HG03342 (cell line): Measurements from ENCODE around the gene SRGAP2B.
"Not testable (repeated sequence)": the region's sequence is repeated elsewhere in the genome, so short reads cannot be mapped to it uniquely, and the experiment has no call there.

Experiments used
- ATAC-seq: cut with Tn5 transposase; IDR thresholded peaks from one replicate; pipeline ENCODE4 v1.9.1; 2021; ENCODE audit warnings: mild to moderate bottlenecking, moderate library complexity; ENCODE audit not compliant: unreplicated experiment

The SRGAP2B gene

DNA sequence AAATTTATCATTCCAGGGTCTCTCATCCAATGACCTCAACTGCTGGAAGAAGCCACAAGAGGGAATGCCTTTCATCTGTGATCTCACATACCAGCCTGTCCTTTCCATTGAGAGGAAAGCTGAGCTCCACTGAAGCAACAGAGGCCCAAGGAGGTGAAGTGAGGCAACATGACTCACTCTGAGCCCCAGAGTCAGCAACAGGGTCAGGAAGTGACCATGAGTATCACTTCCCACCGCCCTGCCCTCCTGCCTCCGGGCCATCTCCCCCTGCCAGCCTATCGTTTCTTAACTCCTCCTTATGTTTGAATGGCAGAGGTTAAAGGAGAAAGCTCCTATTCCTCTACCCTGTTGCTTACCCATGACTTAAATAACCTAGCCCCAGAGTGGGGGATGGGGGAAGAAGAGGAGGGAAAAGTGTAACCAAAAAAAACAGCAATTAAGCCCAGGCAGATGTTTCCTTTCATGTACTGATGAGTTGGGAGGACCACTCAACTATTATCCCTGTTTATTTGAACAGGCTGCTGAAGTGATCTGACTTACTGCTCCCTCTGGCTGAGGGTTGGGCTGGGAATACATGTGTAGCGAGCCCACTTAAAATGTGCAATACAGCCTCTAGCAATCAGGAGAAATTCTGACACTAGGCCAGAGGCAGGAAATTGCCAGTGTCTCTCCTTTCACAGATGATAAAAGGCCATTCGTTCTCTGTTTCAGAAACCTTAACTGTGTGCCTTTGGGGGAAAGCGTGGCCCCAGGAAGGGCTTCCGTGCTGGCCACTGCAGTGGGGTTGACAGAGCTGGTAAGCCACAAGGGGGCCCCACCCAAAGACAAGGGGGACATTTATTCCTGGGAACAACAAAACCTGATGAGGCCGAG is 177.7 kb downstream of the SRGAP2B start:
- ATAC-seq, result not testable (repeated sequence)

DNA sequence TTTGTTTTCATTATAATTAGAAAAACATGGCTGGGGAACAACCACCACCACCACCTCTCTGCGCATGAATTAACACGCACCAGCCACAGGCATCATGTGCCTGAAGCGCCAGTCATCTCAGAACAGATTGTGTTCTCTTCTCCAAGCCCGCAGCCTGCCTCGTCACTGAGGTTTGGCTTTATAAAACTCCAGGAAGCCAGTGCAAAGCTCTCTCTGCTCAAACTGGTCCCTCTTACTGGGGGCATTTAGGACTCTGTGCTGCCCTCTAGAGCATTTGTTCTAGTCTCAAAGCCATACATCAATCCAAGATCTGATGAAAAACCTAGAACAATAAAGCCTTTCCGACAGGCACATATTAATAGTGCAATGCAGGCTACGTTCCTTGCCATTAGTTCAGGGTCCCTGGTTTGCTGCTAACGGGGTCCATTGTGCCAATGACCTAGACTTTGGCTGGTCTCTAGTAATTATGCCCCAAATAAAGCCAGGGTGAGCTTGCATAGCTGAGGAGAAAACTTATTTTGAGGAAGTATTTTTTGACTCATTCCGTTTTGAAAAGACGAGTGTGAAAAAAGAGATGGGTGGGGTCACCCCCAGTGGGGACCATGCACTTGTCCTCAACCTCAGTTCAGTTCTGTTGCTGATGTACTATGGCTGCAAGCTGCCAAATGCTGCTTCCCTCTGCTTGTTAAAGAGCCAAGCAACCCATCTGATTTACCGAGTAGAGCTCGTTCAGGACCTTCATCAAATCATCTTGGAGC is 181.0 kb downstream of the SRGAP2B start:
- ATAC-seq, result peak; percentile 75

- not testable (repeated sequence) for ATAC-seq
These were observed 181.7 kb downstream of the SRGAP2B start for GRCh38 chr1:144913458-144913857.

GRCh38 chr1:144910729-144911128 is 184.4 kb downstream of the SRGAP2B start:
- ATAC-seq, result not testable (repeated sequence)

DNA sequence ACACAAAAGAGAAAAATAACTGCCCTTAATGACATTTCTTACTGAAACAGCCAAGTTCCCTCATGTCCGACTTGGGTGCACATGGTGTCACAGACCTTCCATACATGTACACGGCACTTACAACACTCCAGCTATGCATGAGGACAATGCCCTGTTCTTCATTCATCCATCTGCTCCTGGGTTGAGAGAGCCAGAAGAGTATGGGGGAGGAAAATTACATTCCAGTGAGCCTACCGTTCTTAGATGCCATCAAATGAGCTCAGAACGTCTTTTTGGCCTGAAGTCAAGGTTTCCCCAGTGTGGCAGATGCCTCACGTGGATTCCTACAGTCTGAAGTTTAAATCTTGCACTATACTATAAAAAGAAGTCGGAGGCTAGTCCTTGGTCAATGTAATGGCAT is 194.3 kb downstream of the SRGAP2B start:
- not testable (repeated sequence) for ATAC-seq

DNA sequence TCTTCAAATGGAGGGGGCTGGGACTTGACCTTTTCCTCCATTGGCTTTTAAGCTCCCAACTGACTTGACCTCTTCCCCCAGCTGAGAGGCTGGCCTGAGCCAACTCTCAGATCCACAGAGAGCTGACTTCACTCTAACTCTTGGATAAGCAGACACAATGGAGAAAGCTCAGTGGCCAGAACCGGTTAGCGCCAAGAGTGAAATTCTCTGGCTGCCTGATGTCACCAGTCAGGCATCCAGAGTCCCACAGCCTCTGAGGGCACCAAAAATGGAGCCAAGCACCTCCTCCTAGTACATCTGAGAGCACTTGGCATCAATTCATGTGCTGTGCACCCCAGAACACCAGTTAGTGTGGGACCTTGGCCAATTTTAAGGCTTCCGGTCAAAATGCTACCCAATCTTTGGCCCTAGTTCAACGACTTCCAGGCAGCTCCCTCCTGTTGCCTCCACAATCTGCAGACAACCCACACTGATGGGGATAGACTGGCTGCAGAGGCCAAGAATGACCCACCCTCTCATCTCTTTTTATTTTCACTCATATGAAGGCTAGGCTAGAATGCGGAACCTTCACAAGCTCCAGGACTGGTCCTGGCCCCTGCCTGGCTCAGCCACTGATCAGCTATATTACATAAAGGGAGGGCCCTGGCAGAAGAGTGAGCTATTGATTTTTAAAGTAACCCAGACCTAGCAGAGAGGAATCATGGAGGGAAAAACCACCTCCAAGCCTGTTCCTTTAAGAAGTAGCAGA is 200.5 kb downstream of the SRGAP2B start:
- ATAC-seq, result not testable (repeated sequence)

DNA sequence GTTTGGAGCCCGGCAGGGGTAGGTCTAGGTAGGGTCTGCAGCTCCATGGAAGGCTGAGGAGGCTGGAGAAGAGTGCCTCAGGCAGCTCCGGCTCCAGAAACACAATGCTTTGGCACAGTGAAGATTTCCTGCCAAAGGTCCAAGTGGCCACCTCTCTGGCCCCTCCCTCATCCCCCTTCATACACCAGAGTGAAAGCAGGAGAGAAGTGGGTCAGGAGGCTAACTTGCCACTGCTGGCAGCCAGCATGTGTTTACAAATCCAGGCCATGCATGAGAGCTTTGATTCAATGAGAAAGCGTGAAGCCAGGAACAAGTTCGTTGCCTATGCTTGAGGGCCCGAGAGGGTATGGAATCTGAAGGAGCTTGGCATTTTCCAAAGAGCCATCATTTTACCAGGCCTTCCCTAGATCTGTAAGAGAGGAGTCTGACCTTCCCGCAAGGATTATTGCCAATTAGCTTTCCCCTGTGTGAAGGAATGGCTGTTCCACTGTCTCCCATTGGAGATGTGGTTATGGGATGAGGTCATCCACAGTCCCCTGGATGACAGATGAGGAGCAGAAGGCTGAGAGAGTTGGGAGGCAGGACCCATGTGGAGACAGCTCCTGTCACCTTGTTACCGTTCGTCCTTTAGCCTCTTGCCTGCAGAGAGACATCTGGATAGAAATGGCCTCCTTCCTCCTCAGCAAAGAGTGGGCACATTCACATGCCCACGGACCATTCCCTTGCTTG is 201.3 kb downstream of the SRGAP2B start:
- ATAC-seq, result not testable (repeated sequence)

GRCh38 chr1:144893062-144893461 is 202.1 kb downstream of the SRGAP2B start:
- not testable (repeated sequence) for ATAC-seq

DNA sequence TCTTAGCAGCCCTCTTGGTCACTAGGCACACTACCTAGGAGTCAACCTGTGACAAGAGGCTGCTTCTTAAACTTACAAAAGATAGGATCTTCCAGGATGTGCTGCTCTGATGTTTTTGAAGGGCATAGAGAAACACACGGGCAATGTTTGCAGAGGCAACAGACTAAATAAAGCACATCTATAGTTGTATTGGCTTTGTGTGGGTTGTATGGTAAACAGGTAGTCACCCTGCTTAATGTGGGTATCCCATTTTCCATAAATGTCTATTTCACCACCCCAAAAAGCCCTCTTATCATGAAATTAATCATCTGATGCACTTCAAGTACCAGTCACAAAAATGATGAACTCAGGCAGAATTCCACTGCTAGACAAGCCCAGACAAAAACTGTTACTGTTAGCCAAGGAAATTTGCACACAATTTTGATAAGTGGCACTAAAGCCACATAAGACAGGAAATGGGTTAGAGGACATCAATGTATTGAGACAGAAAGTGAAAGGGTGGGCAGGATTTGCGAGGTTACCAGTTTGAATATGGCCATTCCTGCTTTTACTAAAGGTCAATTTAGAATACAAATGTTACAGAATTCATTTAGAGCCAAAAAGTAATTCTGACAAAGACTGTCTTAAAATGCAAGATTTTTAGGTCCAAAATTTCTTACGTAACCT is 205.5 kb downstream of the SRGAP2B start:
- ATAC-seq, result not testable (repeated sequence)

DNA sequence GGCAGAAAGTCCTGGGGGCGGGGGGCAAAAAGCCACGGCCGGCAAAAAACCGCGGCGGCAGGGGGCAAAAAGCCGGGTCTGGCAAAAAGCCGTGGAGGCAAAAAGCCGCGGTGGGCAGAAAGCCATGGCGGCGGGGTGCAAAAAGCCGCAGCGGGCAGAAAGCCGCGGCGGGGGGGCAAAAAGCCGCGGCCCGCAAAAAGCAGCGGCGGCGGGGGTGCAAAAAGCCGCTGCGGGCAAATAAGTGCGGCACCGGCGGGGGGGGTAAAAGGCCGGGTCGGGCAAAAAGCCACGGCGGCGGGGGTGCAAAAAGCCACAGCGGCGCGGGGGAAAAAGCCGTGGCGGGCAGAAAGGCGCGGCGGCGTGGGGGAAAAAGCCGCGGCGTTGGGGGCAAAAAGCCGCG is 212.1 kb downstream of the SRGAP2B start:
- ATAC-seq, result not testable (repeated sequence)

DNA sequence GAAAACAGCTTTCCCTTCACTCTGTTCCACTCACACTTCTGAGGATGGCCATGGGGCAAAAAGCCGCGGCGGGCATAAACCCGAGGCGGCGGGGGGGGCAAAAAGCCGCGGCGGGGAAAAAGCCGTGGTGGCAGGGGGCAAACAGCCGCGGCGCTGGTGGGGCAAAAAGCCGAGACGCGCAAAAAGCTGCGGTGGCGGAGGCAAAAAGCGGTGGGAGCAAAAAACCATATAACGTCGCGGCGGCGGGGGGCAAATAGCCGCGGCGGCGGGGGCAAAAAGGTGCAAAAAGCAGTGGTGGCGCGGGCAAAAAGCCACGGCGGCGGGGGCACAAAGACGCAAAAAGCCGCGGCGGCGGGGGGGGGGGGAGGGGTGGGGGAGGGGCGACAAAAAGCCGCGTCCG is 212.8 kb downstream of the SRGAP2B start:
- not testable (repeated sequence) for ATAC-seq

- not testable (repeated sequence) for ATAC-seq
These were observed 236.5 kb downstream of the SRGAP2B start for GRCh38 chr1:144858607-144859006.
